HG03060 (cell line): ENCODE results near the gene ELL2.
"Not testable (repeated sequence)": the region's sequence is repeated elsewhere in the genome, so short reads cannot be mapped to it uniquely, and the experiment has no call there.

Source experiments
- ATAC-seq: cut with Tn5 transposase; IDR thresholded peaks from one replicate; pipeline ENCODE4 v1.9.1; 2021; ENCODE audit warnings: low read depth, moderate number of reproducible peaks; ENCODE audit not compliant: unreplicated experiment

Gene ELL2

GRCh38 chr5:95889076-95889475, 72.6 kb downstream of the ELL2 start:
- no peak for ATAC-seq

GRCh38 chr5:95887977-95888376, 73.7 kb downstream of the ELL2 start:
- no peak for ATAC-seq

GRCh38 chr5:95886340-95887044, 75.2 kb downstream of the ELL2 start:
- ATAC-seq = no peak

DNA sequence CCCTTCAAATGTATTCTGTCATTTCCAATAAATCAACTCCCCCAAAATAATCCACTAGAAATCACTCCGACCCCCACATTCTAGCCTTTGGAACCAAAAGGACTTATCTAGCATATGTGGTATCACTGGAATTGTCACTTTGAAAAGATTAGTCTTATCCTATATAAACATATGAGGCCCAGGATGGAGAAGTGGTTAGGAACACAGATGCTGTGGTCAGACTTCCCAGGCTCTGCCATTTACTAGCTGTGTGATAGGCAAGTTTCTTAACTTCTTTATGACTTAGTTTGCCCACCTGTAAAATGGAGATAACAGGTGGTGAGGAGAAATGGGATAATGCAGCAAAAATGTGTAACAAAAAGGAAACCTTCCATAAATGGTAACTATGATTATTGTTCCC, 77.1 kb downstream of the ELL2 start:
- no peak for ATAC-seq

DNA sequence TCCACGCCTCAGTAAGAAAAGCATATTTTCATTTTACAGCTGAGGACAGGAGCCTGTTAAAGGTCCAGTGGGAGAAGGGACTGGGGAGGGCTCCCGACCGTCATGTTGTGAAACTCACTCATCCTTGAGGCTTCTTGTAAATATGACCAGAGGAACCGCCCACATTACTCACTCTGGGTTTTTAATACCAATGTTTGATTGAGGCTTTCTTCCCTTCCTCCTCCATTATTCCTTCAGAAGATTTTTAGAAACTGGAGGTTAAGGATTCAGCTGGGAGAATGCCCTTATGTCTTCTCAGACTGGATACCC, 77.7 kb downstream of the ELL2 start:
- peak; percentile 49 for ATAC-seq

DNA sequence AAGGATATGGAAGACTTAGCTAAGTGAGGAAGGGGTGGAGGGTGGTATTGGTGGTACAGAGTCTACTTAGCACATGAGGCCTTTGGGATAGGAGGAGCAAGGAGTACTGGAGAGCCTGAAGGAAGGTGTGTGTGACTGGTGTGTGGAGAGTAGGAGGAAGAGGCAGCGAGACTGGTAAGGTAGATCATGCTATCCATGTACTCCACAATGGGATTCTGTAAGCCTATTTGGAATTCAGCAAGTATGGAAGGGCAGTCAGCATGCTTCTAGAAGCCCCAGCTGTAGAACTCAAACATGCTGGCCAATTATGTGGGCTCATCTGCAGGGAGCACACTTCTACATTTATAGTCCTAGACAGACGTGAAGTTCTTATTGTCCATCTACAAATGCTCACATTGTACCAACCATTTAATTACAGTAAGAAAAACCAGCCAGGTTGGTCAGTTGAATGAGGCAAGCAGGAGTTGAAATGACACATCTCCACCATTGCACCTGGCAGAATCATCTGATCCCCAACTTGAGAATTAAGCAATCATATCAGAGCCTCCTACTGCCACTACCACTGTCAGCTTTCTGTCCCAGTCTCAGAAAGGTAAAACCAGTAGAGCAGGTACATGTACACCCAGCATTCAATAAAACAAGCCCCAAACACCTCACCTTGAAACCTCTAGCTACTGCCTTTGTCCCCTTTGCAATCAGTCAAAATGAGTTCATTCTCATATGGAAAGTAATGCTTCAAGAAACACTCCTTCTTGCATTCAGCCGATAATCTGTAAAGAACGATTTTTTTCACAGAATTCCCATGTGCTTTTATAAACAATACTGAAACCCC, 78.2 kb downstream of the ELL2 start:
- peak; percentile 42 for ATAC-seq

DNA sequence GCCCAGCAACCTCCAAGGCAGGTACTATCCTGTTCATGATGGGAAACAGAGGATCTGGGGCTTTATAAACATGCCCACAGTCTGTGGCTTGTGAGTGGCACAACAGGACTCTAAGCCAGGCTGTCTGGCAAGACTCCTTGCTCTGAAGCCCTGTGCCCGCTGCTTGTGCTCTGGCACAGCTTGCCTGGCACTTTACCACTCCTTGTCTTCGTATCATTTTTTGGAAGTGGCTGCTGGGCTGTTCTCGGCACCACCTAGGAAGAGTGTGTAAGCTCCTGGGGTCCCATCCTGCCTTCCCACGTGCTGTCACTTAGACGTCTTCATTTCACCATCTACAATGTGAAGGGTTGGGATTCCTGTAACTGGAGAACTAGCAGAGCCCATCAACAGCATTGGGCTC, 79.8 kb downstream of the ELL2 start:
- ATAC-seq = no peak

GRCh38 chr5:95880081-95880926, 81.3 kb downstream of the ELL2 start:
- ATAC-seq = no peak

GRCh38 chr5:95879661-95880060, 82.0 kb downstream of the ELL2 start:
- no peak for ATAC-seq

GRCh38 chr5:95878417-95879323, 83.0 kb downstream of the ELL2 start:
- ATAC-seq = no peak

GRCh38 chr5:95876782-95877181, 84.9 kb downstream of the ELL2 start:
- ATAC-seq = no peak

GRCh38 chr5:95874246-95874645, 87.4 kb downstream of the ELL2 start:
- ATAC-seq = no peak

GRCh38 chr5:95873351-95873750, 88.3 kb downstream of the ELL2 start:
- no peak for ATAC-seq

GRCh38 chr5:95872346-95873268, 89.0 kb downstream of the ELL2 start:
- no peak for ATAC-seq

GRCh38 chr5:95871146-95871806, 90.4 kb downstream of the ELL2 start:
- no peak for ATAC-seq

DNA sequence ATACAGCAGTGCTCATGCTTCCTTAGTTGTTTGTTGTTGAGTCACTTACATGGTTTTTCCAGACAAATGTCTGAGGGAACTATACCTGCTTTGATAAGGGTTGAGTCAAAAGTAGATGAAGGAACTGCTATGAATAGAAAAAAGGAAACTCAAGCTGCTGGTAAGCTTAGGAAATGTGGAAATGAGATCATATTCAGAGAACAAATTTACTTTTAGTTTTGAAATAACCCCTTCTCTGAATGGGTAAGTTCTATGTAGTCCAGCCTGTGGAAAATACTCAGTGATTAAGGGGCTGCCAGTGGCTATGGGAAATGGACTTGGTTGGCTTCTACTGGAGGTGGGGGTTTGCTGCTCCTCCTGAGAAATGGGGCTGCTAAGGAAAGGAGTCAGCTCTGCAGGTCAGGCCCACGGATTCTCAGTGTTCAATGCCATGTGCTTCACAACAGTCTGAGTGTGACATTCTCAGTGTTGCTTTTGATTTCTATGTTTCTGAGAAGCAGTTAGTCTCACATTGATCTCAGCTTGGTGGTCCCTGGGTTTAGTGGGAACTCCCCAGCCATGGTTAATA, 91.5 kb downstream of the ELL2 start:
- ATAC-seq = peak; percentile 46

GRCh38 chr5:95869173-95869855, 92.3 kb downstream of the ELL2 start:
- ATAC-seq = not testable (repeated sequence)

- ATAC-seq = no peak
These were observed 93.5 kb downstream of the ELL2 start for GRCh38 chr5:95868136-95868535.
